ENCODE measurements around the gene PARVA.
"Not testable (repeated sequence)": the region's sequence is repeated elsewhere in the genome, so short reads cannot be mapped to it uniquely, and the experiment has no call there.

PARVA gene

GRCh38 chr11:12497431-12497830 lies 120.1 kb downstream of the PARVA start:
- DNase-seq (ENCODE audit: low spot score) = no peak

DNA sequence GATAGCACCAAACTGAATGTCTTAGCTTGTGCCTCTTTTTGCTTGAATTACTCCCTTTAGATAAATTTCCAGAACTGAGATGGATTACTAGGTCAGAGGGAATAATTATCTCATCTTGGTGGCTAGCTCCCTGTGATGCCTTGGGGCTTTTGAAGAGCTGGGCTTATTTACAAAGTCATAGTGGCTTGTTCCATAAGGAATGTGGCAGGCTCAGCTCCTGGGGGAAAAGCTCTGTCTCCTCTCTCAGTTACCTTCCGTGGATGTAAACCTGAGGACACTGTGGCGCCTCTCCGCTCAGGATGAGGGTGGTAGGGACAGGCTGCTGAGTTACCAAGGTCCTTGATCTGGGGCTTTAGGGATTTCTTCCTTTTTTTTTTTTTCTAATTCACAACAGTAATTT lies 121.7 kb downstream of the PARVA start:
- no peak for DNase-seq (ENCODE audit: low spot score)

- peak; percentile 16 for DNase-seq (ENCODE audit: low spot score)
Measured at GRCh38 chr11:12502046-12502445, 124.7 kb downstream of the PARVA start.

- peak; percentile 19 for DNase-seq (ENCODE audit: low spot score)
Measured at GRCh38 chr11:12503039-12503484, 125.7 kb downstream of the PARVA start.

GRCh38 chr11:12503886-12504285 lies 126.5 kb downstream of the PARVA start:
- no peak for DNase-seq (ENCODE audit: low spot score)

GRCh38 chr11:12505183-12505582 lies 127.8 kb downstream of the PARVA start:
- DNase-seq (ENCODE audit: low spot score) = no peak

GRCh38 chr11:12506404-12506921 lies 129.1 kb downstream of the PARVA start:
- no peak for DNase-seq (ENCODE audit: low spot score)

DNA sequence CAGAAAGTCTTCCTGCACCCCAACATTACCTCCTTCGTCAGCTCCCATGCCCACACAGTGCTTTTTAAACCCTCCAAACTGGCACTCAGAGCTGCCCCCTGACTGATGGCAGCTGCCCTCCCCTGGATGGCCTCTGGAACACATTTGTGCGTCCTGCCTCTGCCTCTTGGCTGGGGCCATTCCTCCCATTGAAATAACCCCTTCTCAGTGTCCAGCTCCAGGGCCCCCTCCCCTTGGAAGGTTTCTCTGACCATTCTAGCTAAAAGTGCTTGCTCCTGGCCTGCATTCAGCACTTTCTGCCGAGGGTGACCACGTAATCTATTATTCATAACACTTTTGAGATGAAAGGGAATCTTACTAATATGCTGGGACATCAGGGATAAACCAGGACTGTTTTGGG lies 130.0 kb downstream of the PARVA start:
- no peak for DNase-seq (ENCODE audit: low spot score)

GRCh38 chr11:12508151-12508751 lies 130.9 kb downstream of the PARVA start:
- peak; percentile 53 for DNase-seq (ENCODE audit: low spot score)

DNA sequence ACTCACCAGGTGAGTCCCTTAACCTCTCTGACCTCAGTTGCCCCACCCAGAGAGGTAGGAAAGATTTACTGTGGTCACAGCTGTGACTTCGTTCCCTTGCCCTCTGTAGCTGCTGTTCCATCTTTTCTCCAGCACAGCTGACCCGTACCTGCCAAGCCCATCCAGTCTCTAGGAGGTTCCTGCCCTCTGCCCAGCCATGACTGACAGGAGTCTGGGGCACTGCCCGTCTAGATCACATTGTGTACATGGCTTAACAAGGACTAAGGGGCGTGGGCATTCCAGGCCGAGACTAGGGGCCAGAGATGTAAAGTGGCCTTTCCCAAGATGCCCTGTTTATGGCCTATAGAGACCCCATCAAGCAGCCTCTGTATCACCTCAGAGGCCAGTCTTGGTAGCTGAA lies 132.0 kb downstream of the PARVA start:
- DNase-seq (ENCODE audit: low spot score) = no peak

- DNase-seq (ENCODE audit: low spot score) = no peak
Measured at GRCh38 chr11:12512132-12512531, 134.8 kb downstream of the PARVA start.

GRCh38 chr11:12512826-12513395 lies 135.5 kb downstream of the PARVA start:
- no peak for DNase-seq (ENCODE audit: low spot score)

- DNase-seq (ENCODE audit: low spot score) = no peak
Measured at GRCh38 chr11:12516387-12517105, 139.2 kb downstream of the PARVA start.

- no peak for DNase-seq (ENCODE audit: low spot score)
Measured at GRCh38 chr11:12517306-12517705, 139.9 kb downstream of the PARVA start.

GRCh38 chr11:12517741-12518140 lies 140.4 kb downstream of the PARVA start:
- no peak for DNase-seq (ENCODE audit: low spot score)

DNA sequence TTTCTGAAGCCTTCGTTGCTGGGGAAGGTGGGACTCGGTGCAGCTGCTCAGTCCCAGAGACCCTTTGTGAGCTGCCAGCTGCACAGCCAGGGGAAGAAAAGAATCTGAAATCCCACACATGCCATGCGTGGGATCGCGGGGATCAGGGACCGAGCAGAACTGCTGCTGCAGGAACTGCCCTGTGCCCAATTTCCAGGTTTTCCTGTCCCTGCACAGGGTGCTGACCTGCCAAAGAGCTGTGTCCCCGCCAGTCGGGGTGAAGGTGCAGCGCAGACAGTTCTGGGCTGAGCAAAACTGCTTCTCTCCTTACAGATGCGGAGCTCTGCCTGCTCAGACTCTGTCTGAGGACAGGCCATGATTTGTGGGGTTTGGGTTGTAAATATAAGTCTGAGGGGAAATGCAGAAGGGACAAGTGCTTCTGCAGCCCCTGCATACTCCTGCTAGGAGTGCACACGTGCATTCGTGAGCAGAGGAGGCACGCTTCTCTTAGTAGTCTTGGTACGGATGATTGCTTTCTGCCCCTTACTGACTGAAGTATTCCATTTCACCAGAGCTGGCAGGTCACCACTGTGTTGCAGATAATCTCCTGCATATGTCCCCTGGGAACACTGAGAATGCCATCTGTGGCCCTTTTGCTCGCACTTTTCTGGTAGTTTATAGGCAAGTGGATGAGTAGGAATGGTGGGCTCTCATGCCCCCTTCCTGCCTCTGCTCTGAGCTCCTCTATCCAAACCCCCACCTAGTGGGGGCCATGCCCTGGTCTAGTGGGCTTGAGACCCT lies 141.4 kb downstream of the PARVA start:
- DNase-seq (ENCODE audit: low spot score) = no peak

GRCh38 chr11:12520054-12520453 lies 142.7 kb downstream of the PARVA start:
- DNase-seq (ENCODE audit: low spot score) = no peak

- DNase-seq (ENCODE audit: low spot score) = not testable (repeated sequence)
Measured at GRCh38 chr11:12520576-12520975, 143.2 kb downstream of the PARVA start.

- no peak for DNase-seq (ENCODE audit: low spot score)
Measured at GRCh38 chr11:12523180-12523924, 146.0 kb downstream of the PARVA start.

GRCh38 chr11:12524865-12525264 lies 147.5 kb downstream of the PARVA start:
- no peak for DNase-seq (ENCODE audit: low spot score)

GRCh38 chr11:12525466-12526055 lies 148.2 kb downstream of the PARVA start:
- DNase-seq (ENCODE audit: low spot score) = no peak
